Common myeloid progenitor, CD34-positive (primary cell): ENCODE data around the gene TREH.

Experiments
- CTCF ChIA-PET: fragments of 350-600 bp; sonication (Branson Sonifier 250); formaldehyde crosslinking; loops from one replicate; lab custom pipeline; 2021; ENCODE audit warnings: antibody characterized with exemption; lab: Charles Lee
- POLR2A ChIA-PET: fragments of 350-600 bp; sonication (Branson Sonifier 250); formaldehyde crosslinking; loops from one replicate; lab custom pipeline; 2021; ENCODE audit warnings: antibody characterized with exemption; lab: Charles Lee
- DNase-seq, 3 donors: peaks; one replicate each; pipeline versions ENCODE4 v3.0.0 to v3.0.0-alpha.2; 2013
- H3K27ac ChIP-seq, 2 experiments: 1 replicate in 1 of 2; 2 replicates in 1 of 2; pipeline ENCODE4 v1.7.0; 2013; ENCODE audit warnings: inconsistent platforms in 2 of 2, low read length in 2 of 2, mild to moderate bottlenecking in 2 of 2, low read depth in 1 of 2, moderate library complexity in 1 of 2; ENCODE audit not compliant: severe bottlenecking in 2 of 2, insufficient read depth in 1 of 2, poor library complexity in 1 of 2
- H3K27me3 ChIP-seq, 5 experiments: replicated peaks in 2 of 5; 1 replicate in 3 of 5; 2 replicates in 2 of 5; pipeline versions ENCODE4 v1.6.1 to v1.7.0; 2013; ENCODE audit warnings: low read length in 4 of 5, mild to moderate bottlenecking in 2 of 5, moderate library complexity in 2 of 5, inconsistent platforms in 1 of 5; ENCODE audit not compliant: insufficient read depth in 5 of 5, control insufficient read depth in 4 of 5
- H3K36me3 ChIP-seq, 4 experiments: 1 replicate in 2 of 4; 2 replicates in 2 of 4; pipeline versions ENCODE4 v1.6.1 to v1.7.0; 2013; ENCODE audit warnings: low read length in 3 of 4, control low read depth in 1 of 4, mild to moderate bottlenecking in 1 of 4; ENCODE audit not compliant: control insufficient read depth in 4 of 4, insufficient read depth in 4 of 4
- H3K4me1 ChIP-seq, 4 experiments: 1 replicate in 3 of 4; 2 replicates in 1 of 4; pipeline versions ENCODE4 v1.6.1 to v1.7.1; 2013; ENCODE audit warnings: low read length in 3 of 4, mild to moderate bottlenecking in 3 of 4, control low read depth in 1 of 4, inconsistent platforms in 1 of 4, moderate library complexity in 1 of 4; ENCODE audit not compliant: control insufficient read depth in 4 of 4, insufficient read depth in 4 of 4; ENCODE audit errors: control extremely low read depth in 1 of 4
- H3K4me3 ChIP-seq, 7 experiments: 1 replicate in 4 of 7; 2 replicates in 3 of 7; pipeline versions ENCODE4 v1.5.1 to v1.7.0; 2013; ENCODE audit warnings: mild to moderate bottlenecking in 7 of 7, low read length in 6 of 7, moderate library complexity in 6 of 7, inconsistent platforms in 2 of 7, low read depth in 2 of 7, control low read depth in 1 of 7; ENCODE audit not compliant: insufficient read depth in 4 of 7, control insufficient read depth in 1 of 7; ENCODE audit errors: extremely low read depth in 1 of 7
- H3K9me3 ChIP-seq, 5 experiments: 1 replicate in 4 of 5; 2 replicates in 1 of 5; pipeline versions ENCODE4 v1.6.1 to v1.7.1; 2013; ENCODE audit warnings: low read length in 4 of 5, mild to moderate bottlenecking in 2 of 5, inconsistent platforms in 1 of 5, low read depth in 1 of 5, moderate library complexity in 1 of 5; ENCODE audit not compliant: control insufficient read depth in 4 of 5, insufficient read depth in 2 of 5; ENCODE audit errors: control extremely low read depth in 1 of 5
- WGBS: methylation state at CpG from one replicate; pipeline ENCODE4 v1.1.5; 2013; ENCODE audit not compliant: insufficient coverage; 5-methylcytosine and 5-hydroxymethylcytosine counted together

The TREH gene

DNA sequence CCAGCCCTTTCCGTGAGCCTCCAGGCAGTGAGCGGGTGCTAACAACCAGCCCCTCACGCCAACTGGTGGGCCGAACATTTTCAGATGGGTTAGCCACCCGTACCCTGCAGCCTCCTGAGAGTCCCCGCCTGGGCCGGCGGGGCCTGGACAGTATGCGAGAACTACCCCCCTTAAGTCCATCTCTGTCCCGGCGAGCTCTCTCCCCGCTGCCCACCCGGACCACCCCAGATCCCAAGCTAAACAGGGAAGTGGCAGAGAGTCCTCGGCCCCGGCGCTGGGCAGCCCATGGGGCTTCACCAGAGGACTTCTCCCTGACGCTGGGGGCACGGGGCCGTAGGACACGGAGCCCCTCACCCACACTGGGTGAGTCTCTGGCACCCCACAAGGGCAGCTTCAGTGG is 51.4 kb downstream of the TREH start:
- ChIA-PET POLR2A (no interaction called here), CTCF (interaction anchor here (0.5 to 2.5 kb wide), 7 partner anchors 8 to 51 kb away, joined by 3 to 10 read pairs (median 4); no protein-coding TSS in a partner anchor)
- H3K27me3 ChIP-seq: no peaks in the 10 kb centered on the region
- WGBS: over 99% methylated on average over 17 of the region's 20 CpGs
- H3K27ac ChIP-seq: no peak overlapping the region
- H3K4me3 ChIP-seq: no peak overlapping the region
- peaks cover 0 to 4% (median 0%) of the 10 kb centered on the region in 4 experiments for H3K36me3 ChIP-seq
- no peak for DNase-seq
- H3K9me3 ChIP-seq: no peaks in the 10 kb centered on the region
- H3K4me1 ChIP-seq: peaks cover 0 to 3% (median 1%) of the 10 kb centered on the region in 4 experiments

DNA sequence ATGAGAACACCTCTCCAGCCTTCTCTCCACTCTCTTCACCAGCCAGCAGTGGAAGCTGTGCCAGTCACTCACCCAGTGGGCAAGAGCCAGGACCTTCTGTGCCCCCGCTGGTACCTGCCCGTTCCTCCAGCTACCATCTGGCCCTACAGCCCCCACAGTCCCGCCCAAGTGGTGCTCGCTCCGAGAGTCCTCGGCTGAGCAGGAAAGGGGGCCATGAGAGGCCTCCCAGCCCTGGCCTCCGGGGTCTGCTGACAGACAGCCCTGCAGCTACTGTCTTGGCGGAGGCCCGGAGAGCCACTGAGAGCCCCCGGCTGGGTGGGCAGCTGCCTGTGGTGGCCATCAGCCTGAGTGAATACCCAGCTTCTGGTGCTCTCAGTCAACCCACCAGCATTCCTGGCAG is 51.9 kb downstream of the TREH start:
- ChIA-PET POLR2A (no interaction called here), CTCF (interaction anchor here (0.5 to 2.5 kb wide), 6 partner anchors 8 to 51 kb away, joined by 3 to 10 read pairs (median 4); no protein-coding TSS in a partner anchor)
- H3K4me1 ChIP-seq: peaks cover 0 to 3% (median 1%) of the 10 kb centered on the region in 4 experiments

DNA sequence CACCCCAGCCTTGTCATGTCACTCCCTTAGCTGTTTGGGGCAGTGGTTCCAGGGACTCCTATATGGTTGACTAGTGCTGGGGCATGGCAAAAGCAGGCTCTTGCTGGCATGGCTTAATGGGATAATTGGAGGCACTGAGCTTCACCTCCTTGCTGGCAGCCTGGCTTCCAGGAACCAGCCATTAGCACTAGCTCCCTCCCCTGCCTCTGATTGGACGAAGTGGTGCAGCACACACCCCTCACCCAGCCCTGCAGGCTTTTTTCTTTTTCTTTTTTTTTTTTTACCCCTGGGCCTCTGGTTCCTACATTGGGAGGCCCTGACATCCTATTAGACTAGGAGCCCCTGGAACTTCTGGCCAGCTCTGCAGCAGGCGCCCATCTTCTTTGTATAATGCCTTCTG is 53.5 kb downstream of the TREH start:
- peak in 1 of 3 donors; percentile 18 for DNase-seq
- 90% methylated on average over 1 of the region's 2 CpGs for WGBS
- no peak overlapping the region for H3K27ac ChIP-seq
- CTCF ChIA-PET: interaction anchor here (0.8 to 8.4 kb wide), 4 partner anchors 8 to 30 kb away, joined by 3 to 55 read pairs (median 6); no protein-coding TSS in a partner anchor
- peaks cover 0 to 12% (median 7%) of the 10 kb centered on the region in 4 experiments for H3K4me1 ChIP-seq
- no peaks in the 10 kb centered on the region for H3K27me3 ChIP-seq
- no peak overlapping the region for H3K4me3 ChIP-seq
- POLR2A ChIA-PET: interaction anchor here (0.6 kb wide), 1 partner anchor 13 kb away, joined by 3 read pairs; no protein-coding TSS in a partner anchor
- peaks cover 0 to 4% (median 0%) of the 10 kb centered on the region in 4 experiments for H3K36me3 ChIP-seq
- no peaks in the 10 kb centered on the region for H3K9me3 ChIP-seq

More for the DNA sequence above, 51.9 kb downstream of the TREH start:
- 97% methylated on average over 10 of the region's 10 CpGs for WGBS
- Histone ChIP-seq H3K27ac (no peak overlapping the region), H3K9me3 (no peaks in the 10 kb centered on the region), H3K4me3 (no peak overlapping the region), H3K27me3 (no peaks in the 10 kb centered on the region), H3K36me3 (peaks cover 0 to 4% (median 0%) of the 10 kb centered on the region in 4 experiments)
- DNase-seq: no peak

DNA sequence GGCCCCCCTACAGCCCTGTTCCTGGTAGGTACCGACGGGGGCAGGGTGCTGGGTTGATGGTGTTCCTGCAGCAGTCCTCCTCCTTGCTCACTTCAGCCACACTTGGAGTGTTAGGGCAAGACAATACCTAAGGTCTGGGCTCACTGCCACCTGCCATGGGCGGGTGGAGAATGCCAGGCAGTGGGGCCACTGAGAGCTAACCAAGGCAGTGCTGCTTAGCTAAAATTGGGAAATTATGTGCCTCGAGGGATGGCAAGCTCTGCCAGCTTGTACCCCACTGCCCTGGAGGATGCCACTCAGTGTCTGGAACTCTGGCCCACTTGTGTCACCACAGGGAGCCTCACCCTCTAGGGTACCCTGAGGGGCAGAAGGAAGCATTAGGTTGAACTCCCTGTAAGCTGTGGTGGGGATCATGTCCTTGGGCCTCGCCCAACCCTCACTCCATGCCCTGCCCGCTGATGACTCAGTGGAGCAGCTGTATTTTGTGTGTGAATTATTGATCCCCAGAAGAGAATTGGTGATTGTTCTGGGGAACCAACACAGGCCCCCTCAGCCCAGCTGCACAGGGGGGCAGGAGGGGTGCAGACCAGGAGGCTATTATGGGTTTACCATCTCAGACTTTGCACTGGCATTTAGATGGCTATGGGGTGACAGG is 54.3 kb downstream of the TREH start:
- H3K9me3 ChIP-seq: no peaks in the 10 kb centered on the region
- no peak overlapping the region for H3K27ac ChIP-seq
- CTCF ChIA-PET: interaction anchor here (0.8 to 8.4 kb wide), 3 partner anchors 9 to 13 kb away, joined by 3 to 55 read pairs (median 3); no protein-coding TSS in a partner anchor
- H3K4me1 ChIP-seq: peaks cover 0 to 17% (median 14%) of the 10 kb centered on the region in 4 experiments
- POLR2A ChIA-PET: interaction anchor here (0.5 to 0.6 kb wide), 2 partner anchors 13 to 232 kb away, joined by 3 read pairs; no protein-coding TSS in a partner anchor
- no peak for DNase-seq
- 96% methylated on average over 6 of the region's 6 CpGs for WGBS
- no peaks in the 10 kb centered on the region for H3K27me3 ChIP-seq
- H3K36me3 ChIP-seq: peaks cover 0 to 4% (median 0%) of the 10 kb centered on the region in 4 experiments
- H3K4me3 ChIP-seq: no peak overlapping the region

DNA sequence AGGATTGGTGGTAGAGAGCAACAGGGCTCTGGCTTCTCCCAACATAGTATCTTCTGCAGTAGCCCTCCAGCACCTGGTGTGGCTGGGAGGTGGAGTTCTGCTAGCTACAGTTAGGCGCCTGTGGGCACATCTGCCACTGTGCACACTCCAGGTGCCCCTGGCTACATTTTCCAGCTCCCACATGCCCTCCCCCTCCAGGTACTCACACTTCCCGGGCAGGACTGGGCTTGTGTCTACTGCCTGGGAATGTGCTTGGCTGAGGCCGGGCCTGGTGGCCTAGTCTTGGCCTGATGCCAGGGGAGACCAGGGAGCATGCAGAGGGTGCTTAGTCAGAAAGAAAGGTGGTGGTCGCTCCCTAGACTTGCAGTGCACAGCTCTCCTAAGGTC is 56.2 kb downstream of the TREH start:
- no peaks in the 10 kb centered on the region for H3K27me3 ChIP-seq
- H3K9me3 ChIP-seq: no peaks in the 10 kb centered on the region
- H3K4me3 ChIP-seq: no peak overlapping the region
- no peak overlapping the region for H3K27ac ChIP-seq
- DNase-seq: no peak
- 94% methylated on average over 4 of the region's 4 CpGs for WGBS
- POLR2A ChIA-PET: interaction anchor here (0.7 kb wide), 1 partner anchor 10 kb away, joined by 3 read pairs; no protein-coding TSS in a partner anchor
- peaks cover 0 to 4% (median 0%) of the 10 kb centered on the region in 4 experiments for H3K36me3 ChIP-seq
- H3K4me1 ChIP-seq: peaks cover 0 to 26% (median 20%) of the 10 kb centered on the region in 4 experiments
- CTCF ChIA-PET: interaction anchor here (0.7 to 8.4 kb wide), 4 partner anchors 11 to 30 kb away, joined by 3 to 55 read pairs (median 33); no protein-coding TSS in a partner anchor

DNA sequence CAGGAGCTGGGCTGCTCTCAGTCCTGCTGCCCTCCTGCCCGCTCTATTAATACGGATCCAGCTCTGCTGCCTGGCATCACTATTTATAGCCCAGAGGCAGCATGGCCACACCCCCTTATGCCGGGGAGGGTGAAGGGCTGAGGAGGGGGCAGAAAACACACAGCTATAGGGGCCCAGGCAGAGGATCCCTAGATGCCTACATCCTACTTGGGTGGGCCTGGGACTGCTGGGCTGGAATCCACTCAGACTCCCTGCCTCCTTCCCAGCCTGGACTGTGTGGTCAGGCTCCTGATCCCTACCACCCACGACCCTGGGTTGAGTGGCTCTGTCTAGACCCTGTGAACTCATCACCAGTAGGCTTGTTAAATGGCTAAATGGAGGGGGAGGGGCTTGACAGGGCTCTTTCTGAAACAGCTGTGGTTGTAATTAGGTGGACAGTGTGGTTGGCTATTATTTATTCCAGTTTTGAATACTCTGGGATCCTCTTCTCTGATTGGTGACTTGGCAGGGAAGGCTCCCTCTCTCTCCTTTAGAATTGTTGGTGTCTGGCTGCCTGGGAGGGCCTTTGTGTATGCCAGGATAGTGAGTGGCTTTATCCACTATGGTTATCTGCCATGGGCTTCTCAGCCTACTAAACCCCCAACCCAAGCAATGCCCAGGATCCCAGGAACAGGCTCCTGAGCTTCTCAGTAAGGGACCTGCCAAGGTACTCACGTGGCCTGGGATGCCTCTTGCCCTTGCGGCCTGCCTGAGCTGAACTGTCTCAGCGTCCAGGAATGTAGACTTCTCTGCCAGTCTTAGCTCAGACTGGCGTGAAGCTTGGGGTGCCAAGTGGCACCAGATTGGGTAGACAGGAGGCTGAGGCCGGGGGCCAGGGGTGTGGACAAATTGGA is 56.8 kb downstream of the TREH start:
- 79% methylated on average over 8 of the region's 9 CpGs for WGBS
- no peaks in the 10 kb centered on the region for H3K27me3 ChIP-seq
- H3K36me3 ChIP-seq: peaks cover 0 to 3% (median 0%) of the 10 kb centered on the region in 4 experiments
- POLR2A ChIA-PET: interaction anchor here (0.7 kb wide), 1 partner anchor 9 kb away, joined by 3 read pairs; no protein-coding TSS in a partner anchor
- no peak for DNase-seq
- H3K4me1 ChIP-seq: peaks cover 0 to 26% (median 20%) of the 10 kb centered on the region in 4 experiments
- no peak overlapping the region for H3K27ac ChIP-seq
- H3K9me3 ChIP-seq: no peaks in the 10 kb centered on the region
- H3K4me3 ChIP-seq: no peak overlapping the region
- CTCF ChIA-PET: interaction anchor here (0.7 to 8.4 kb wide), 7 partner anchors 10 to 36 kb away, joined by 3 to 55 read pairs (median 4); no protein-coding TSS in a partner anchor
